DOHH2 (cell line): ENCODE data around the gene GRIN2A.

ENCODE experiments used
- H3F3A ChIP-seq: fragments of 200-600 bp; sonication (generic), shearing (Covaris generic); 2 replicates; pipeline ENCODE4 v1.6.0; 2016; ENCODE audit warnings: antibody characterized with exemption, mild to moderate bottlenecking; ENCODE audit not compliant: control insufficient read depth, insufficient read depth
- H3K27ac ChIP-seq: fragments of 200-600 bp; sonication (generic); 2 replicates; pipeline ENCODE4 v1.5.1; 2014; ENCODE audit warnings: low read depth, mild to moderate bottlenecking, low read length, moderate library complexity
- H3K27me3 ChIP-seq: fragments of 200-600 bp; sonication (generic); 2 replicates; pipeline ENCODE4 v1.6.1; 2014; ENCODE audit warnings: mild to moderate bottlenecking, low read length, mixed read lengths; ENCODE audit not compliant: control insufficient read depth
- H3K36me3 ChIP-seq: fragments of 200-600 bp; sonication (generic); 2 replicates; pipeline ENCODE4 v1.6.1; 2014; ENCODE audit warnings: mild to moderate bottlenecking, low read length, moderate library complexity, mixed read lengths; ENCODE audit not compliant: control insufficient read depth
- H3K4me1 ChIP-seq: fragments of 200-600 bp; sonication (generic); 2 replicates; pipeline ENCODE4 v1.6.1; 2014; ENCODE audit warnings: mild to moderate bottlenecking, low read length, mixed read lengths; ENCODE audit not compliant: control insufficient read depth
- H3K4me2 ChIP-seq: fragments of 200-600 bp; sonication (generic); 2 replicates; pipeline ENCODE4 v1.6.0; 2014; ENCODE audit warnings: mild to moderate bottlenecking, low read length, moderate library complexity
- H3K4me3 ChIP-seq: fragments of 200-600 bp; sonication (generic); 2 replicates; pipeline ENCODE4 v1.5.1; 2014; ENCODE audit warnings: mild to moderate bottlenecking, low read length, mixed read lengths
- H3K79me2 ChIP-seq: fragments of 200-600 bp; sonication (generic); 2 replicates; pipeline ENCODE4 v1.6.1; 2014; ENCODE audit warnings: mild to moderate bottlenecking, low read length, mixed read lengths; ENCODE audit not compliant: control insufficient read depth
- H3K9me2 ChIP-seq: fragments of 200-600 bp; sonication (generic); replicated peaks from 2 replicates; pipeline ENCODE4 v1.6.1; 2014; ENCODE audit warnings: mild to moderate bottlenecking, low read length, mixed read lengths; ENCODE audit not compliant: control insufficient read depth
- H3K9me3 ChIP-seq: fragments of 200-600 bp; sonication (generic); 2 replicates; pipeline ENCODE4 v1.6.1; 2014; ENCODE audit warnings: antibody characterized with exemption, low read length, mixed read lengths; ENCODE audit not compliant: control insufficient read depth, insufficient read depth
- H4K20me1 ChIP-seq: fragments of 200-600 bp; sonication (generic); 2 replicates; pipeline ENCODE4 v1.6.0; 2014; ENCODE audit warnings: low read depth, mild to moderate bottlenecking, antibody characterized with exemption, low read length, moderate library complexity; ENCODE audit not compliant: control insufficient read depth, insufficient read depth
- EZH2phosphoT487 ChIP-seq: fragments of 200-600 bp; sonication (generic); IDR thresholded peaks from 2 replicates; pipeline ENCODE4 v1.6.1; 2017; ENCODE audit warnings: borderline replicate concordance, mild to moderate bottlenecking, antibody characterized with exemption, low read length, moderate library complexity, mixed read lengths
- TF ChIP-seq, protein P1 (sequence below): fragments of 200-600 bp; sonication (generic); IDR thresholded peaks from one replicate; pipeline ENCODE4 v1.5.1; 2014; ENCODE audit warnings: antibody characterized with exemption, mild to moderate bottlenecking, low read depth, low read length; ENCODE audit not compliant: poor library complexity, severe bottlenecking

GRIN2A gene

GRCh38 chr16:10218490-10219206, 36.4 kb upstream of the GRIN2A start:
- H3K9me3 ChIP-seq = no peaks in the 10 kb centered on the region
- H3K9me2 ChIP-seq = no peaks in the 10 kb centered on the region
- H3K27ac ChIP-seq = no peak overlapping the region
- H3K4me3 ChIP-seq = no peak overlapping the region
- H3K27me3 ChIP-seq = peaks cover 5% of the 10 kb centered on the region; the same call in 1 of the 2 replicates
- no peaks in the 10 kb centered on the region for H3K36me3 ChIP-seq
- H3F3A ChIP-seq = no peaks in the 10 kb centered on the region
- H3K4me2 ChIP-seq = no peak overlapping the region
- no peaks in the 10 kb centered on the region for H3K79me2 ChIP-seq
- H3K4me1 ChIP-seq = peaks cover 7% of the 10 kb centered on the region; the same call in 1 of the 2 replicates
- no peaks in the 10 kb centered on the region for H4K20me1 ChIP-seq
- TF ChIP-seq, protein P1, sequence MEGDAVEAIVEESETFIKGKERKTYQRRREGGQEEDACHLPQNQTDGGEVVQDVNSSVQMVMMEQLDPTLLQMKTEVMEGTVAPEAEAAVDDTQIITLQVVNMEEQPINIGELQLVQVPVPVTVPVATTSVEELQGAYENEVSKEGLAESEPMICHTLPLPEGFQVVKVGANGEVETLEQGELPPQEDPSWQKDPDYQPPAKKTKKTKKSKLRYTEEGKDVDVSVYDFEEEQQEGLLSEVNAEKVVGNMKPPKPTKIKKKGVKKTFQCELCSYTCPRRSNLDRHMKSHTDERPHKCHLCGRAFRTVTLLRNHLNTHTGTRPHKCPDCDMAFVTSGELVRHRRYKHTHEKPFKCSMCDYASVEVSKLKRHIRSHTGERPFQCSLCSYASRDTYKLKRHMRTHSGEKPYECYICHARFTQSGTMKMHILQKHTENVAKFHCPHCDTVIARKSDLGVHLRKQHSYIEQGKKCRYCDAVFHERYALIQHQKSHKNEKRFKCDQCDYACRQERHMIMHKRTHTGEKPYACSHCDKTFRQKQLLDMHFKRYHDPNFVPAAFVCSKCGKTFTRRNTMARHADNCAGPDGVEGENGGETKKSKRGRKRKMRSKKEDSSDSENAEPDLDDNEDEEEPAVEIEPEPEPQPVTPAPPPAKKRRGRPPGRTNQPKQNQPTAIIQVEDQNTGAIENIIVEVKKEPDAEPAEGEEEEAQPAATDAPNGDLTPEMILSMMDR = no peak
- no peak for TF ChIP-seq EZH2phosphoT487

DNA sequence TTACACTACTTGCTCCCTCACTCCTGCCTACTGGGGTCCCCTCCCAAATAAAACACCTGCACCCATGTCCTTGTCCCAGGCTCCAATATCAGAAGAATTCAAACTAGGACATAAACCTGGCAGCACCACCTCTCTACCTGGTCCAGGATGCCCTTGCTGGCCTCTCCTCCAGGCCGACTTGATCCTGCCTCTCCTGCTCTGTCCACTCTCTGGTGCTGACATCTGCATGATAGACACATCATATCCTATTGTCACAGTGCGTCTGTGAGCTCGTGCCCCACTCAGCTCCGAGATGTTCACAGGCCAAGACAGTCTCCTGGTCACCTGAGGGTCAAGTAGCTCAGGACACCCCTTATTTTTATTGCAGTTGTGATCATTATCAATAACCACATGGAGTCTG, 31.5 kb upstream of the GRIN2A start:
- Histone ChIP-seq H3K27ac (no peak overlapping the region), H3K36me3 (no peaks in the 10 kb centered on the region), H3K9me2 (no peaks in the 10 kb centered on the region), H3F3A (no peaks in the 10 kb centered on the region), H4K20me1 (no peaks in the 10 kb centered on the region), H3K9me3 (no peaks in the 10 kb centered on the region), H3K4me1 (no peaks in the 10 kb centered on the region), H3K4me2 (no peak overlapping the region), H3K27me3 (no peaks in the 10 kb centered on the region), H3K4me3 (no peak overlapping the region), H3K79me2 (no peaks in the 10 kb centered on the region)
- TF ChIP-seq, protein P1 = no peak
- TF ChIP-seq EZH2phosphoT487 = no peak

GRCh38 chr16:10210944-10211343, 28.7 kb upstream of the GRIN2A start:
- Histone ChIP-seq H3K4me2 (no peak overlapping the region), H3K9me2 (no peaks in the 10 kb centered on the region), H3K79me2 (no peaks in the 10 kb centered on the region), H3K36me3 (no peaks in the 10 kb centered on the region), H4K20me1 (no peaks in the 10 kb centered on the region), H3K4me1 (no peaks in the 10 kb centered on the region), H3F3A (no peaks in the 10 kb centered on the region), H3K4me3 (no peak overlapping the region), H3K9me3 (no peaks in the 10 kb centered on the region), H3K27ac (no peak overlapping the region), H3K27me3 (no peaks in the 10 kb centered on the region)
- TF ChIP-seq, protein P1 = no peak
- TF ChIP-seq EZH2phosphoT487 = no peak
